Kidney (tissue), 14 donors: Measurements from ENCODE around the gene LY6G6C. TPM values are rescaled to one million over a fixed set of nuclear protein-coding genes. Genes with fewer than 3 reads are reported as not detected.

Source experiments
- DNase-seq, 5 donors: peaks; one replicate each; pipeline ENCODE4 v3.0.0-alpha.2; 2013 to 2020
- FAIRE-seq: peaks from 2 replicates; lab custom pipeline; 2012; peaks lifted over from hg19 to GRCh38; lab: Jason Lieb, UNC
- H3K27ac ChIP-seq, 2 donors: one replicate each; pipeline ENCODE4 v1.7.0; 2013; ENCODE audit warnings: low read depth in 2 of 2, low read length in 2 of 2, inconsistent platforms in 1 of 2
- H3K27me3 ChIP-seq: one replicate; pipeline ENCODE4 v1.7.1; 2013; ENCODE audit warnings: low read length, inconsistent platforms; ENCODE audit not compliant: control insufficient read depth, insufficient read depth
- H3K36me3 ChIP-seq, 3 donors: one replicate each; pipeline versions ENCODE4 v1.7.0 to v1.7.1; 2013; ENCODE audit warnings: low read length in 3 of 3, control low read depth in 1 of 3, inconsistent platforms in 1 of 3; ENCODE audit not compliant: insufficient read depth in 3 of 3, control insufficient read depth in 2 of 3
- H3K4me1 ChIP-seq, 3 donors: one replicate each; pipeline versions ENCODE4 v1.7.0 to v1.7.1; 2013; ENCODE audit warnings: low read length in 3 of 3, inconsistent platforms in 1 of 3, low read depth in 1 of 3; ENCODE audit not compliant: control insufficient read depth in 2 of 3, insufficient read depth in 2 of 3
- H3K4me3 ChIP-seq, 3 donors: one replicate each; pipeline versions ENCODE4 v1.7.0 to v1.8.1; 2013; ENCODE audit warnings: low read length in 3 of 3, control low read depth in 1 of 3, inconsistent platforms in 1 of 3
- H3K9ac ChIP-seq, 3 donors: one replicate each; pipeline versions ENCODE4 v1.7.0 to v1.7.1; 2013; ENCODE audit warnings: low read length in 3 of 3, control low read depth in 1 of 3, inconsistent platforms in 1 of 3
- H3K9me3 ChIP-seq, 3 donors: one replicate each; pipeline versions ENCODE4 v1.7.0 to v1.7.1; 2013; ENCODE audit warnings: low read length in 3 of 3, control low read depth in 1 of 3, inconsistent platforms in 1 of 3; ENCODE audit not compliant: control insufficient read depth in 2 of 3, insufficient read depth in 1 of 3
- intact Hi-C: fragments of 100-400 bp; cut with DNase I; formaldehyde crosslinking; loops from one replicate; pipeline ENCODE4 v1.11.1; 2022
- polyA plus RNA-seq: library from polyadenylated mRNA; stranded (reverse); fragments of 350-450 nt; fragmentation: Illumina TruSeq; extraction: RNeasy Lipid Tissue Mini Kit (QIAGEN cat#74804); gene quantifications from one replicate; pipeline ENCODE4 v1.2.3, GENCODE V29; 2014; ENCODE audit warnings: low read depth, low replicate concordance; ENCODE audit not compliant: insufficient read depth
- total RNA-seq: library from RNA; stranded (reverse); fragmentation: NEBNext Ultra II Directional; extraction: Animal tissue kit (Norgen Biotek cat#: 25700); gene quantifications from one replicate; pipeline ENCODE4 v1.2.1, GENCODE V29; 2021
- TF ChIP-seq, protein P1 (sequence below): IDR thresholded peaks from 3 replicates; pipeline ENCODE4 v1.5.1; 2012; ENCODE audit warnings: mild to moderate bottlenecking, moderate library complexity, borderline replicate concordance; ENCODE audit not compliant: insufficient read depth; ENCODE audit errors: extremely low read depth
- donor health status: control.
- donor health status: control.
- donor health status: control.
- donor health status: control.
- donor health status: control.
- donor health status: DM: yes; HTN: yes; CAD: no.
- donor health status: Normal renal cell carcinoma (clear cell type).

LY6G6C gene
- total and polyA plus RNA-seq, 2 donors from 2014 or later, result not detected

DNA sequence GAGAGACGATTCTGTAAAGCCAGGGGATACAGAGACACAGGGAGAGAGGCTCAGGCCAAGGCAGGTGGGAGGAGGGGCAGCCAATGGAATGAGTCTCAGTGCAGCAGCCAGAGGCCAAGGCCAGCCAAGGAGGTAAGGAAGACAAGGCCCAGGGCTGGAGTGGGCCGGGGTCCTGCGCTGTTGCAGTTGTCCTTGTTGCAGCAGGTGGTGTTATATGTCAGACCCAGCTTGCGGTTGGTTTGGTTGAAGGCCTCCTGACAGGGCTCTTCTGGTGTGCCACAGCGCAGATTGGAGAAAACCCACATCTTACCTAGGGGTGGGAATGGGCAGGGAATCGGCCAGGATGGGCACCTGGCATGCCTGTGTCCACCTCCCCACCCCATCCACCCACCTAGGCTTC is 2.5 kb downstream of the LY6G6C start:
- Histone ChIP-seq H3K4me1 (no peaks in the 10 kb centered on the region), H3K27me3 (no peaks in the 10 kb centered on the region), H3K9ac (no peak overlapping the region), H3K27ac (no peak overlapping the region), H3K36me3 (no peaks in the 10 kb centered on the region), H3K9me3 (no peaks in the 10 kb centered on the region), H3K4me3 (no peak overlapping the region)
- TF ChIP-seq, protein P1, sequence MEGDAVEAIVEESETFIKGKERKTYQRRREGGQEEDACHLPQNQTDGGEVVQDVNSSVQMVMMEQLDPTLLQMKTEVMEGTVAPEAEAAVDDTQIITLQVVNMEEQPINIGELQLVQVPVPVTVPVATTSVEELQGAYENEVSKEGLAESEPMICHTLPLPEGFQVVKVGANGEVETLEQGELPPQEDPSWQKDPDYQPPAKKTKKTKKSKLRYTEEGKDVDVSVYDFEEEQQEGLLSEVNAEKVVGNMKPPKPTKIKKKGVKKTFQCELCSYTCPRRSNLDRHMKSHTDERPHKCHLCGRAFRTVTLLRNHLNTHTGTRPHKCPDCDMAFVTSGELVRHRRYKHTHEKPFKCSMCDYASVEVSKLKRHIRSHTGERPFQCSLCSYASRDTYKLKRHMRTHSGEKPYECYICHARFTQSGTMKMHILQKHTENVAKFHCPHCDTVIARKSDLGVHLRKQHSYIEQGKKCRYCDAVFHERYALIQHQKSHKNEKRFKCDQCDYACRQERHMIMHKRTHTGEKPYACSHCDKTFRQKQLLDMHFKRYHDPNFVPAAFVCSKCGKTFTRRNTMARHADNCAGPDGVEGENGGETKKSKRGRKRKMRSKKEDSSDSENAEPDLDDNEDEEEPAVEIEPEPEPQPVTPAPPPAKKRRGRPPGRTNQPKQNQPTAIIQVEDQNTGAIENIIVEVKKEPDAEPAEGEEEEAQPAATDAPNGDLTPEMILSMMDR, result no peak
- DNase-seq (no peak), FAIRE-seq (no peak)
- intact Hi-C loops, result no loop called here

DNA sequence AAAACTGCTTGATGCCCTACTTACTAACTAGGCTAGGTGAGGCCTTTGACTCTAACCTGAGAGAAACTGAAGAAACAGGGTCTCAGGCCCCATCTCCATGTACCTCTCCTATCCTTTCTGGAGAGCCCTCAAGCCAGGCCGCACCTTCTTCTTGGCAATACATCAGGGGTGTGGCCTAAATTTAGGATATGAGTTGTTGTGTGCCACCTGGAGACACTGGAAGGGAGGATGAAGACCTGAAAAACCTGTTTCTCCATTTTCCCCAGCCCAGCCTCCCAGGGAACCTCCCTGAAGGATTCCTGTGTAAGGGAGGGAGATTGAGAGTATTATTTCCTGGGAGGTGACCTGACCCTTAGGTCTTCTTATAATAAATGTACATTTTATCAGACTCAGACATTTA is 3.3 kb downstream of the LY6G6C start:
- DNase-seq, result no peak
- H3K9ac ChIP-seq, result no peak overlapping the region
- no peaks in the 10 kb centered on the region for H3K4me1 ChIP-seq
- no peak overlapping the region for H3K4me3 ChIP-seq
- no peaks in the 10 kb centered on the region for H3K9me3 ChIP-seq
- TF ChIP-seq, protein P1, result no peak
- no peak overlapping the region for H3K27ac ChIP-seq
- intact Hi-C loops, result no loop called here
- FAIRE-seq, result no peak
- no peaks in the 10 kb centered on the region for H3K36me3 ChIP-seq
- H3K27me3 ChIP-seq, result no peaks in the 10 kb centered on the region

DNA sequence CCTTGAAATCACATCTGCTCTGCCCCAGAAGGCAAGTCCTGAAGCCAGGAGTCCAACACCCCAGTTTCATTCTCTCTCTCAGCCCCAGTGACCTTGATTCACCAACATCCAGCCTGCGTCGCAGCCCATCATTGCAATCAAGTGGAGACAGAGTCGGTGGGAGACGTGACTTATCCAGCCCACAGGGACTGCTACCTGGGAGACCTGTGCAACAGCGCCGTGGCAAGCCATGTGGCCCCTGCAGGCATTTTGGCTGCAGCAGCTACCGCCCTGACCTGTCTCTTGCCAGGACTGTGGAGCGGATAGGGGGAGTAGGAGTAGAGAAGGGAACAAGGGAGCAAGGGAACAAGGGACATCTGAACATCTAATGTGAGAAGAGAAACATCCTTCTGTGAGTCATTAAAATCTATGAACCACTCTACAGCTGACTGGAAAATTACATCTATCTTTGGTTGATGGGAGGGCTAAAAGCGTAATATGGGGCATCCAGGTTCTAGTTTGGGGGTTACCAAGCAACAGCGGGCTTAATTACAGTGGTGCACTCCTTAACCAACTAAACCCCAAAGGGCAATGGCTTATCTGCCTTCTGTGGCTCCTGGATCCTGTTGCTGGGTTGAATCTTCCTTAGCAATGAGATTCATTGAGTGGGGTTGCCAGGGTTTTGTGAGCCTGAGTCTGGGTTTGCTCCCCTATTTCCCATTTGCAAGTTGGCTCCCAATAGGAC is 3.9 kb downstream of the LY6G6C start:
- Histone ChIP-seq H3K36me3 (no peaks in the 10 kb centered on the region), H3K27me3 (no peaks in the 10 kb centered on the region), H3K9me3 (no peaks in the 10 kb centered on the region), H3K9ac (no peak overlapping the region), H3K27ac (no peak overlapping the region), H3K4me3 (no peak overlapping the region), H3K4me1 (no peaks in the 10 kb centered on the region)
- TF ChIP-seq, protein P1, result no peak
- no peak for FAIRE-seq
- intact Hi-C loops, result no loop called here
- peak in 2 of 5 donors; percentile 43 to 47 for DNase-seq
